Measurements from ENCODE around the gene HLA-DRA.

HLA-DRA gene

DNA sequence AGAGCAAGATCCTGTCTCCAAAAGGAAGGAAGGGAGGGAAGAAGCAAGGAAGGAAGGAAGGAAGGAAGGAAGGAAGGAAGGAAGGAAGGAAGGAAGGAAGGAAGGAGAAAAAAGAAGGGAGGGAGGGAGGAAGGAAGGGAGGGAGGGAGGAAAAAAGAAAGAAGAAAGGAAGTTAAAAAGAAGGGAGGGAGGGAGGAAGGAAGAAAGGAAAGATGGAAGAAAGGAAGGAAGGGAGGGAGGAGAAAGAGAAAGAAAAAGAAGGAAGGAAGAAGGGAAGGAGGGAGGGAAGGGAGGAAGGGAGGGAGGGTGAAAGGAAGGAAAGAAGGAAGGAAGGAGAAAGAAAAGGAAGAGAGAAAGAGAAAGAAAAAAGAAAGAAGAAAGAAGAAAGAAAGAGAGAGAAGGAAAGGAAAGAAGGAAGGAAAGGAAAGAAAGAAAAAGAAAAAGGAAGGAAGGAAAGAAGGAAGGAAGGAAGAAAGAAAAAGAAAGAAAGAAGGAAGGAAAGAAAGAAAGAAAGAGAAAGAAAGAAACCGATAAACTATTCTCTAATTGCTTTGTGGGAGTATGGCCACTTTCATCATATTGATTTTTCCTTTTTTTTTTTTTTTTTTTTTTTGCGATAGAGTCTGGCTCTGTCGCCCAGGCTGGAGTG lies 9.5 kb downstream of the HLA-DRA start:
- peaks cover 4% of the 10 kb centered on the region for H3K36me3 ChIP-seq (ENCODE audit: control insufficient read depth, insufficient read depth, low read length)
- DNase-seq (ENCODE audit: extremely low read depth, insufficient read length): no peak
- TF ChIP-seq, protein P1, sequence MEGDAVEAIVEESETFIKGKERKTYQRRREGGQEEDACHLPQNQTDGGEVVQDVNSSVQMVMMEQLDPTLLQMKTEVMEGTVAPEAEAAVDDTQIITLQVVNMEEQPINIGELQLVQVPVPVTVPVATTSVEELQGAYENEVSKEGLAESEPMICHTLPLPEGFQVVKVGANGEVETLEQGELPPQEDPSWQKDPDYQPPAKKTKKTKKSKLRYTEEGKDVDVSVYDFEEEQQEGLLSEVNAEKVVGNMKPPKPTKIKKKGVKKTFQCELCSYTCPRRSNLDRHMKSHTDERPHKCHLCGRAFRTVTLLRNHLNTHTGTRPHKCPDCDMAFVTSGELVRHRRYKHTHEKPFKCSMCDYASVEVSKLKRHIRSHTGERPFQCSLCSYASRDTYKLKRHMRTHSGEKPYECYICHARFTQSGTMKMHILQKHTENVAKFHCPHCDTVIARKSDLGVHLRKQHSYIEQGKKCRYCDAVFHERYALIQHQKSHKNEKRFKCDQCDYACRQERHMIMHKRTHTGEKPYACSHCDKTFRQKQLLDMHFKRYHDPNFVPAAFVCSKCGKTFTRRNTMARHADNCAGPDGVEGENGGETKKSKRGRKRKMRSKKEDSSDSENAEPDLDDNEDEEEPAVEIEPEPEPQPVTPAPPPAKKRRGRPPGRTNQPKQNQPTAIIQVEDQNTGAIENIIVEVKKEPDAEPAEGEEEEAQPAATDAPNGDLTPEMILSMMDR (IDR thresholded peaks at IDR 0.05; ENCODE audit: insufficient read depth, low read length, poor library complexity, severe bottlenecking): no peak
- H3K4me3 ChIP-seq (replicated peaks; ENCODE audit: low read depth, low read length): no peak overlapping the region
- H3K27me3 ChIP-seq (replicated peaks; ENCODE audit: control insufficient read depth, insufficient read depth, low read length): no peaks in the 10 kb centered on the region

DNA sequence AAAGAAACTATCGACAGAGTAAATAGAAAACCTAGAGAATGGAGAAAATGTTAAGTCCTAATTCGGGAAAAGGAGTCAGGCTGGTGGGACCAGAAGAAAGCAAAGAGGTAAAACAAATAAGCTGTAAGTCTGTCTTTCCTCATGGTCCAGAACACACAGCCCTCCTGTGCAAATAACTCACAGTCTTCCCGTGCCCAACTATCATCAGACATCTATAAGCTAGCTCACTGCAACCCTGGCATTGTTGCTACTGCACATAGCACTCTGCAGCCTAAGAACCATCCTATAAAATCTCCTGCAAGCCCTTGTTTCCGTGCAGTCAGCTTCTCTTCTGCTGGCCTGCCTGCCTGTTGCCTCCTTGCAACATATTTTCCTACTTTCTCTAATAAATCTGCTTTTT lies 17.4 kb downstream of the HLA-DRA start:
- Histone ChIP-seq H3K4me3 (replicated peaks; ENCODE audit: low read depth, low read length) (no peak overlapping the region), H3K36me3 (ENCODE audit: control insufficient read depth, insufficient read depth, low read length) (no peaks in the 10 kb centered on the region), H3K27me3 (replicated peaks; ENCODE audit: control insufficient read depth, insufficient read depth, low read length) (no peaks in the 10 kb centered on the region)
- DNase-seq (ENCODE audit: extremely low read depth, insufficient read length): no peak
- TF ChIP-seq, protein P1 (IDR thresholded peaks at IDR 0.05; ENCODE audit: insufficient read depth, low read length, poor library complexity, severe bottlenecking): no peak

DNA sequence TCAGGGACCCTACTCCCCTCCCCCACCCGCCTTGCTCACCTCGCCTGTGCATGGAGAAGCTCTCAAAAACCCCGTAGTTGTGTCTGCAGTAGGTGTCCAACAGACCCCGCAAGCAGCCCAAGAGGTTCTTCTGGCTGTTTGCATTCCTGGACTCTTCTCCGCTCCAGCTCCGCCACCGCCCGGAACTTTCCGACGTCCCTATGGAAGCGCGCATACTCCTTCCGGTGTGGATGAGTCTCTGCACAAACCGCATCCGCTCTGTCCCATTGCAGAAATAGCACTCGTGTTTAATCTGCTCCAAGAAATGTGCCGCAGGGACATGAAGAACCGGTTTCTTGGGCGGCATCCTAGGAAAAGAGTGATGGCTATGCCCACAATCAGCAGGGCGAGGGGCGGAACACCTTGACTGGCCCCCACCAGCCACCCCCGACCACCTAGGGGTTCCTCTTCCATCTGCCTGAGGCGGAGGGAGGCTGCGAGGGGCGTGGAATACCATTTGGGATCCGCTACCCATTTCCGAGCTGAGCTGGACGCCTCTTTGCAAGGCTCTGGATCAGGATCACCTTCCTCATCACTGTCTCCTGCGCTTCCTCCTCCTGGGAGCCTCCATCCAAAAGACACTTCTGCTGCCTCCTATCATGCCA lies 20.2 kb downstream of the HLA-DRA start:
- H3K36me3 ChIP-seq (ENCODE audit: control insufficient read depth, insufficient read depth, low read length): no peaks in the 10 kb centered on the region
- TF ChIP-seq, protein P1 (IDR thresholded peaks at IDR 0.05; ENCODE audit: insufficient read depth, low read length, poor library complexity, severe bottlenecking): no peak
- H3K27me3 ChIP-seq (replicated peaks; ENCODE audit: control insufficient read depth, insufficient read depth, low read length): no peaks in the 10 kb centered on the region
- no peak for DNase-seq (ENCODE audit: extremely low read depth, insufficient read length)
- peak overlapping the region; percentile 36 for H3K4me3 ChIP-seq (replicated peaks; ENCODE audit: low read depth, low read length)

DNA sequence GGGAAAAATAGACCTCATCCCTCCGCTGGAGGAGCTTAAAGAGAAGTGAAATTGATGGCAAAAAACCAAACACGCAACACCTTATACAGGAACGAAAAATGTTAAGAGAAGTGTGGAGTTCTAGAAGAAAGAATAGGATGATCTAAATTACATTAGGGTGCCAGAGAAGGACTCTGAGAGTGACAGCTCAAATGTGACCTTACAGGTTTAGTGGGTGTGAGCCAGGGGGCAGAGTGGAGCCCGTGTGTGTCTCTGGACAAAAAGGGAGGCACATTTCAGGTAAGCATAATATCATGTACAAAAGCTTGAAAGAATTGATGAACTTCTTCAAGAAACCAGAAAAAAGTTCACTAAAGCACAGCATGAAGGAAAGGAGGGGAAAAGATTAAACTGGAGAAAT lies 20.8 kb downstream of the HLA-DRA start:
- H3K4me3 ChIP-seq (replicated peaks; ENCODE audit: low read depth, low read length): no peak overlapping the region
- DNase-seq (ENCODE audit: extremely low read depth, insufficient read length): no peak
- H3K36me3 ChIP-seq (ENCODE audit: control insufficient read depth, insufficient read depth, low read length): no peaks in the 10 kb centered on the region
- TF ChIP-seq, protein P1 (IDR thresholded peaks at IDR 0.05; ENCODE audit: insufficient read depth, low read length, poor library complexity, severe bottlenecking): peak; percentile 20
- H3K27me3 ChIP-seq (replicated peaks; ENCODE audit: control insufficient read depth, insufficient read depth, low read length): no peaks in the 10 kb centered on the region

DNA sequence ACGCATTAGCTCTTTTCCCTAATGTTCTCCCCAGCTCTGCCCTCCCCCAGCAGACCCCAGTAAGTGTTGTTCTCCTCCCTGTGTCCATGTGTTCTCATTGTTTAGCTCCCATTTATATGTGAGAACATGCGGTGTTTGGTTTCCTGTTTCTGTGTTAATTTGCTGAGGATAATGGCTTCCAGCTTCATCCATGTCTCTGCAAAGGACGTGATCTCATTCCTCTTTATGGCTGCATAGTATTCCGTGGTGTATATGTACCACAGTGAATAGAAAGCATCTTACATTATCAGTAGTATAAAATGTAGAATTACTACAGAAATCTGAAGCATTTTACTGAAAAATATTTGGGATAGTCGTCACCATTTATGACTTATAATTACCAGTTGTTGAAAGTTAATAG lies 21.8 kb downstream of the HLA-DRA start:
- Histone ChIP-seq H3K36me3 (ENCODE audit: control insufficient read depth, insufficient read depth, low read length) (no peaks in the 10 kb centered on the region), H3K27me3 (replicated peaks; ENCODE audit: control insufficient read depth, insufficient read depth, low read length) (no peaks in the 10 kb centered on the region), H3K4me3 (replicated peaks; ENCODE audit: low read depth, low read length) (no peak overlapping the region)
- no peak for DNase-seq (ENCODE audit: extremely low read depth, insufficient read length)
- TF ChIP-seq, protein P1 (IDR thresholded peaks at IDR 0.05; ENCODE audit: insufficient read depth, low read length, poor library complexity, severe bottlenecking): no peak

All from GM06990 (cell line).